MCF 10A (cell line): ENCODE measurements around the gene CYLD. TPM values are rescaled to one million over a fixed set of nuclear protein-coding genes. Genes with fewer than 3 reads are reported as not detected.

Source experiments
- BruUV-seq: library from RNA; stranded (reverse); fragments of 400-500 nt; replicated peaks from 2 replicates; lab custom pipeline; 2021; lab: Mats Ljungman, UMichigan
- CTCF ChIA-PET: fragments of 300-600 bp; sonication (Branson Sonifier 250); formaldehyde crosslinking; extraction: SDS; loops from one replicate; lab custom pipeline; 2021; ENCODE audit warnings: antibody characterized with exemption, inconsistent platforms; lab: Yijun Ruan, JAX
- POLR2A ChIA-PET: fragments of 300-600, 350-650 bp; sonication (Branson Sonifier 250); formaldehyde crosslinking; extraction: SDS; loops from one replicate; lab custom pipeline; 2020; ENCODE audit warnings: antibody characterized with exemption, inconsistent platforms; lab: Yijun Ruan, JAX
- DNase-seq: peaks from one replicate; pipeline ENCODE4 v3.0.0-alpha.2; 2018; ENCODE audit not compliant: unreplicated experiment
- H3K27ac Mint-ChIP-seq: one replicate; pipeline ENCODE4 v1.8.0; 2022; ENCODE audit warnings: mild to moderate bottlenecking, low read depth, mixed read lengths; ENCODE audit not compliant: unreplicated experiment
- H3K27me3 Mint-ChIP-seq: one replicate; pipeline ENCODE4 v1.8.0; 2022; ENCODE audit warnings: mixed read lengths; ENCODE audit not compliant: insufficient read depth, unreplicated experiment
- H3K36me3 Mint-ChIP-seq: one replicate; pipeline ENCODE4 v1.8.0; 2022; ENCODE audit warnings: mild to moderate bottlenecking, moderate library complexity, mixed read lengths; ENCODE audit not compliant: insufficient read depth, unreplicated experiment
- H3K4me1 Mint-ChIP-seq: one replicate; pipeline ENCODE4 v1.8.0; 2022; ENCODE audit warnings: mixed read lengths; ENCODE audit not compliant: insufficient read depth, unreplicated experiment
- H3K4me3 Mint-ChIP-seq: one replicate; pipeline ENCODE4 v1.8.0; 2022; ENCODE audit warnings: mild to moderate bottlenecking, moderate library complexity, mixed read lengths; ENCODE audit not compliant: unreplicated experiment
- H3K9me3 Mint-ChIP-seq: one replicate; pipeline ENCODE4 v1.8.0; 2022; ENCODE audit warnings: mixed read lengths; ENCODE audit not compliant: unreplicated experiment
- intact Hi-C: fragments of 100-400 bp; cut with micrococcal nuclease; formaldehyde crosslinking; loops from 2 replicates; pipeline ENCODE4 v1.14.1; 2022
- total RNA-seq: library from RNA; stranded (reverse); gene quantifications from 2 replicates; pipeline ENCODE4 v1.2.3, GENCODE V29; 2022
- TF ChIP-seq, protein P1 (sequence below): fragments of 200-600 bp; IDR thresholded peaks from one replicate; pipeline ENCODE4 v1.8.0; 2022; ENCODE audit warnings: antibody characterized with exemption, mild to moderate bottlenecking; ENCODE audit not compliant: unreplicated experiment

CYLD gene
- total RNA-seq, 1 experiment from 2014 or later, result 53.7 TPM

DNA sequence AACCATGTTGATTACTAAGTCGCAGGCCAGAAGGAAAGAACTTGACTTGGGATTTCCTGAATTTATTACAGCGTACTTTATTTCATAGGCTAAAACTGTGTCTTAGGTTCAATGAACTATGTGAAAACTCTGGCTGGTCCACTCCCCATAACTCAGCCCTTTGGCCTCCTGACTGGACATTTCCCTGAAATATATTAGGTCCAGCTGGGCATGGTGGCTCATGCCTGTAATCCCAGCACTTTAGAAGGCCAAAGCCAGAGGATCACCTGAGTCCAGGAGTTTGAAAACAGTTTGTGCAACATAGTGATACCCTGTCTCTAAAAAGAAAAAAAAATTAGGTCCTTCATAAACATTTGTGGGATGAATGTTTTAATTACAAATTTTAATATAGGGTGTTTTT lies 97.0 kb downstream of the CYLD start:
- intact Hi-C loops, result no loop called here
- POLR2A ChIA-PET, result no interaction called here
- no TSS peak for BruUV-seq
- DNase-seq, result no peak
- no peak overlapping the region for H3K4me3 Mint-ChIP-seq
- TF ChIP-seq, protein P1, sequence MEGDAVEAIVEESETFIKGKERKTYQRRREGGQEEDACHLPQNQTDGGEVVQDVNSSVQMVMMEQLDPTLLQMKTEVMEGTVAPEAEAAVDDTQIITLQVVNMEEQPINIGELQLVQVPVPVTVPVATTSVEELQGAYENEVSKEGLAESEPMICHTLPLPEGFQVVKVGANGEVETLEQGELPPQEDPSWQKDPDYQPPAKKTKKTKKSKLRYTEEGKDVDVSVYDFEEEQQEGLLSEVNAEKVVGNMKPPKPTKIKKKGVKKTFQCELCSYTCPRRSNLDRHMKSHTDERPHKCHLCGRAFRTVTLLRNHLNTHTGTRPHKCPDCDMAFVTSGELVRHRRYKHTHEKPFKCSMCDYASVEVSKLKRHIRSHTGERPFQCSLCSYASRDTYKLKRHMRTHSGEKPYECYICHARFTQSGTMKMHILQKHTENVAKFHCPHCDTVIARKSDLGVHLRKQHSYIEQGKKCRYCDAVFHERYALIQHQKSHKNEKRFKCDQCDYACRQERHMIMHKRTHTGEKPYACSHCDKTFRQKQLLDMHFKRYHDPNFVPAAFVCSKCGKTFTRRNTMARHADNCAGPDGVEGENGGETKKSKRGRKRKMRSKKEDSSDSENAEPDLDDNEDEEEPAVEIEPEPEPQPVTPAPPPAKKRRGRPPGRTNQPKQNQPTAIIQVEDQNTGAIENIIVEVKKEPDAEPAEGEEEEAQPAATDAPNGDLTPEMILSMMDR, result no peak
- no peak overlapping the region for H3K27ac Mint-ChIP-seq
- H3K36me3 Mint-ChIP-seq, result no peaks in the 10 kb centered on the region
- H3K27me3 Mint-ChIP-seq, result no peaks in the 10 kb centered on the region
- CTCF ChIA-PET, result interaction anchor here (0.6 kb wide), 1 partner anchor 307 kb away, joined by 4 read pairs; no protein-coding TSS in a partner anchor
- peaks cover 5% of the 10 kb centered on the region for H3K9me3 Mint-ChIP-seq
- H3K4me1 Mint-ChIP-seq, result no peaks in the 10 kb centered on the region

DNA sequence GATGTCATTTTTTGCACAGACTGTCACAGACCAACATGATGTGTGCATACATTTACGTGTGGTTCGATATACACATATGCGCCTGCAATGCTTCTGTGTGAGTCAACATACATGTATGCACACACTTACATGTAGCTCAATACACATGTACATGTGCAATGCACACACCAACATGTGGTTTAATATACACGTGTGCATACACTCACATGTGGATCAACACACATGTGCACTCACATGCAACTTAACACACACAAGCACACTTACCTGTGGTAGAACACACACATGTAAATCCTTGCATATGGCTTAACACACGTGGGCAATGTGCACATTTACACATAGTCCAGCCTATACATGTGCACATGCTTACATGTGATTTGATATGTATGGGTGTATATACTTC lies 97.5 kb downstream of the CYLD start:
- H3K36me3 Mint-ChIP-seq, result no peaks in the 10 kb centered on the region
- no peaks in the 10 kb centered on the region for H3K27me3 Mint-ChIP-seq
- H3K27ac Mint-ChIP-seq, result no peak overlapping the region
- TF ChIP-seq, protein P1, result no peak
- H3K4me1 Mint-ChIP-seq, result no peaks in the 10 kb centered on the region
- no peak overlapping the region for H3K4me3 Mint-ChIP-seq
- no peak for DNase-seq
- no TSS peak for BruUV-seq
- POLR2A ChIA-PET, result no interaction called here
- CTCF ChIA-PET, result interaction anchor here (0.7 kb wide), 1 partner anchor 414 kb away, joined by 3 read pairs; no protein-coding TSS in a partner anchor
- intact Hi-C loops, result no loop called here
- peaks cover under 1% of the 10 kb centered on the region for H3K9me3 Mint-ChIP-seq

DNA sequence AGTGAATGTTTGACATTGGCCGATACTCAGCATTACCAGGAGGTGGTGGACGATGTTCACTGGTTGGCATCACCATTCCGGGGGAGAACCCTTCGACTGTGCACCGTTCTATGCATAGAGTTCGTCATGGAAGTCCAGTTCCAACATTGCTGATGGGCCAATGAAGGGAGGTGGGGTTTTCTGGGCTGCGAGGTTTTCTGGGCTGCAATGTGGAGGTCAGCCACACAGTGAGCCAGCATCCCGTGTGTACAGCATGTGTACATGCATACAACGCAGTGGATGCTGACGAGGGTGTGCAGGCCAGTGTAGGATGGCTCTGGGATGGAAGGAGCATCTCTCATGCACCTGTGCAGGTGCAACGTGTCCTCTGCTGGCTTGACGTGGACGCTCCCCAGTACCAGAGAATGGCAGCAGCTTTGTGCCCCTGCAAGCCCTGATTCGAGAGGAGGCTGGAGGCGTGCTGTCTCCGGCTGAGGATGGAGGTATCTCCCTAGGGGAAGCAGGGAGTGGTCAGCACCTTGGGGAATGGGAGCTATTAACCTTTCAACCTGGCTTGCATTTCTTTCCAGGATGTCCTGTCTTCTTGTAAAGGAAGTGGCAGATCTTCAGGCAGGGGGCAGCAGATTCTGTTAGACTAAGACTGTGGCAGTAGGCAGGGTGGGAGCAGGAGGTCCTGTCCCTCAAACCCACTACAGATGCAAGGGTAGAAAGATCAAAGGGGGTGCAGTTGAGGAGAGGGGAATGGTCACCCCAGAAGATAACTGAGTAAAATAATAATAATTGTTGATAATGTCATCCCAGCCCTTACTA lies 98.2 kb downstream of the CYLD start:
- Mint-ChIP-seq H3K4me1 (no peaks in the 10 kb centered on the region), H3K36me3 (no peaks in the 10 kb centered on the region), H3K9me3 (no peaks in the 10 kb centered on the region), H3K4me3 (no peak overlapping the region), H3K27ac (no peak overlapping the region), H3K27me3 (no peaks in the 10 kb centered on the region)
- TF ChIP-seq, protein P1, result no peak
- CTCF ChIA-PET, result interaction anchor here (0.7 to 0.9 kb wide), 3 partner anchors 33 to 414 kb away, joined by 3 to 4 read pairs (median 4); no protein-coding TSS in a partner anchor
- BruUV-seq, result no TSS peak
- DNase-seq, result no peak
- intact Hi-C loops, result no loop called here
- POLR2A ChIA-PET, result no interaction called here

DNA sequence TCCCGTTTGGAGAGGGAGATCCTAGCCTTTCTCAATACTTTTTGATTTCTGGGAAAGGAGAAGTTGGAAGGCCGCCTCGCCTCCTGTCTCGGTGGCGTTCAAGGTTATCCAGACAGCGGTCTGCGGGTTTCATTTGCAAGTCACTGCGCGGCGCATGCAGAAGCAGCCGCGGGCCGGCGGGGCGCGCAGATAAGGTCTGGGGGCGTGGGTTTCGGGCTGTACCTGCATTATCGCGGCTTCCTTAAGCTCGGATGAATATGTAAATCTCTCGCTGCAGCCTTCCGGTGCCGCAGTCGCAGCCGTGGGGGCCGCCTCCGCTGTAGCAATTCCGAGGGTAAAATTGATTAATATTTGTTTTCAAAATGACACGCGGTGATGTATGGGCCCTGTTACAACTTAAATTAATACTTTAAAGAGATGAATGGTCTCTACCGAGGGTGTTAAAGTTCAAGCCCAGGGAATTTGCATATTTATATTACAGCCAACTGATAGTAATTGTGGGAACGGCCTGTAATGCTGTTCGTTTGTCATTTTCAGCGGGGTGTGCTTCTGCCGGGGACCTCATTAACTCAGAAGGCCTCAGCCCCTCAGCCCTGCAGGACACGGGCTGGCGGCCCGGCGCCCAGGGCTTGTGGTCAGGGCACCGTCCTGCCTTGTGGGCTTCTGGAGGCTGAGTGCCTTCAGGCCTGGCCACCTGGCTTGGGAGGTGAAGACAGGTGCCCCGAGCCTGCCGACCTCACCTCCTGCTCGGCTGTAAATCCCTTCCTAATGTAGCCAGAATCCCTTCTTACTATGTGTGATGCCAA lies 99.4 kb downstream of the CYLD start:
- no peak for DNase-seq
- no peaks in the 10 kb centered on the region for H3K36me3 Mint-ChIP-seq
- H3K27me3 Mint-ChIP-seq, result no peaks in the 10 kb centered on the region
- POLR2A ChIA-PET, result no interaction called here
- H3K4me1 Mint-ChIP-seq, result no peaks in the 10 kb centered on the region
- BruUV-seq, result no TSS peak
- H3K4me3 Mint-ChIP-seq, result no peak overlapping the region
- no peaks in the 10 kb centered on the region for H3K9me3 Mint-ChIP-seq
- intact Hi-C loops, result no loop called here
- CTCF ChIA-PET, result interaction anchor here (0.7 kb wide), 1 partner anchor 65 kb away, joined by 4 read pairs; no protein-coding TSS in a partner anchor
- no peak overlapping the region for H3K27ac Mint-ChIP-seq
- TF ChIP-seq, protein P1, result no peak
